Stimulated activated CD4-positive, alpha-beta T cell treated with anti-CD3 and anti-CD28 coated beads, Interleukin-4, amount 100 ng/mL, for 1 hour (primary cell): ENCODE measurements around the gene TAF11.
"Not testable (repeated sequence)": the region's sequence is repeated elsewhere in the genome, so short reads cannot be mapped to it uniquely, and the experiment has no call there.

Experiments
- DNase-seq: peaks from one replicate; pipeline ENCODE4 v3.0.0-alpha.2; 2020

The TAF11 gene

GRCh38 chr6:34887753-34888513 is at the start of gene TAF11:
TAF11 (minus strand) TSS chr6:34888042; CDS start chr6:34887957, 85 bp downstream.
- peak; percentile 89 for DNase-seq

- no peak for DNase-seq
Measured at GRCh38 chr6:34934516-34934915, 46.7 kb upstream of the TAF11 start.

GRCh38 chr6:34932202-34932601 is 44.4 kb upstream of the TAF11 start:
- not testable (repeated sequence) for DNase-seq

- DNase-seq = no peak
Measured at GRCh38 chr6:34930221-34930620, 42.4 kb upstream of the TAF11 start.

- no peak for DNase-seq
Measured at GRCh38 chr6:34929241-34929978, 41.6 kb upstream of the TAF11 start.

- no peak for DNase-seq
Measured at GRCh38 chr6:34928695-34929094, 40.9 kb upstream of the TAF11 start.

- no peak for DNase-seq
Measured at GRCh38 chr6:34928220-34928619, 40.4 kb upstream of the TAF11 start.

GRCh38 chr6:34926655-34927054 is 38.8 kb upstream of the TAF11 start:
- DNase-seq = no peak

- no peak for DNase-seq
Measured at GRCh38 chr6:34924831-34925625, 37.2 kb upstream of the TAF11 start.

- DNase-seq = no peak
Measured at GRCh38 chr6:34922177-34922663, 34.4 kb upstream of the TAF11 start.

GRCh38 chr6:34920097-34920496 is 32.3 kb upstream of the TAF11 start:
- DNase-seq = no peak

- no peak for DNase-seq
Measured at GRCh38 chr6:34919651-34920050, 31.8 kb upstream of the TAF11 start.

- DNase-seq = no peak
Measured at GRCh38 chr6:34917626-34918285, 29.9 kb upstream of the TAF11 start.

- no peak for DNase-seq
Measured at GRCh38 chr6:34916348-34916967, 28.6 kb upstream of the TAF11 start.

- no peak for DNase-seq
Measured at GRCh38 chr6:34914358-34914757, 26.5 kb upstream of the TAF11 start.

GRCh38 chr6:34912715-34913464 is 25.0 kb upstream of the TAF11 start:
- no peak for DNase-seq

- no peak for DNase-seq
Measured at GRCh38 chr6:34911822-34912221, 24.0 kb upstream of the TAF11 start.

- no peak for DNase-seq
Measured at GRCh38 chr6:34909320-34909883, 21.6 kb upstream of the TAF11 start.

GRCh38 chr6:34908194-34908593 is 20.4 kb upstream of the TAF11 start:
- DNase-seq = no peak

GRCh38 chr6:34906826-34907225 is 19.0 kb upstream of the TAF11 start:
- no peak for DNase-seq

GRCh38 chr6:34904990-34905613 is 17.3 kb upstream of the TAF11 start:
- no peak for DNase-seq
